Uterus (tissue), 4 donors: ENCODE measurements around the gene DET1. TPM values are rescaled to one million over a fixed set of nuclear protein-coding genes. Genes with fewer than 3 reads are reported as not detected.

ENCODE experiments used
- DNase-seq, 2 donors: peaks; one replicate each; pipeline ENCODE4 v3.0.0-alpha.2; 2019 to 2020
- H3K27ac ChIP-seq, 2 donors: fragments of 200-600 bp; sonication (generic); 1 replicate in 1 of 2; 2 replicates in 1 of 2; pipeline ENCODE4 v1.5.1; 2016 to 2018
- H3K27me3 ChIP-seq, 2 donors: fragments of 200-600 bp; sonication (generic); one replicate each; pipeline ENCODE4 v1.5.1; 2018 to 2019; ENCODE audit warnings: control low read depth in 1 of 2
- H3K36me3 ChIP-seq, 2 donors: fragments of 200-600 bp; sonication (generic); one replicate each; pipeline ENCODE4 v1.5.1; 2019; ENCODE audit warnings: control low read depth in 1 of 2
- H3K4me1 ChIP-seq, 2 donors: fragments of 200-600 bp; sonication (generic); one replicate each; pipeline ENCODE4 v1.5.1; 2018 to 2019; ENCODE audit warnings: control low read depth in 1 of 2
- H3K4me3 ChIP-seq, 2 donors: fragments of 200-600 bp; sonication (generic); 1 replicate in 1 of 2; 2 replicates in 1 of 2; pipeline ENCODE4 v1.5.1; 2018 to 2019; ENCODE audit warnings: mild to moderate bottlenecking in 1 of 2
- H3K9me3 ChIP-seq, 2 donors: fragments of 200-600 bp; sonication (generic); one replicate each; pipeline ENCODE4 v1.5.1; 2019; ENCODE audit warnings: control low read depth in 1 of 2
- CTCF ChIP-seq, 4 experiments: fragments of 200-600 bp in 2 of 4; fragments of 450-650 bp in 2 of 4; sonication (generic) in 2 of 4; IDR thresholded peaks; one replicate each; pipeline ENCODE4 v1.5.1; 2016 to 2019; ENCODE audit warnings: antibody characterized with exemption in 4 of 4, mild to moderate bottlenecking in 2 of 4, moderate library complexity in 1 of 4
- POLR2A ChIP-seq, 2 donors: fragments of 450-650 bp; IDR thresholded peaks; one replicate each; pipeline ENCODE4 v1.6.1; 2016; ENCODE audit warnings: antibody characterized with exemption in 2 of 2, mild to moderate bottlenecking in 1 of 2, moderate library complexity in 1 of 2
- intact Hi-C: fragments of 100-400 bp; cut with DNase I; formaldehyde crosslinking; loops from one replicate; pipeline ENCODE4 v1.15.1; 2023; ENCODE audit warnings: low total_unique reads
- total RNA-seq, 4 donors: library from RNA; depleted of rRNA in 3 of 4; stranded (reverse); fragments of >200 nt in 3 of 4; gene quantifications; one replicate each; pipeline versions ENCODE4 v1.1.0 to v1.2.4, GENCODE V29; 2014 to 2023
- donor health status: DM: yes; HTN: yes; CAD: no.

Gene DET1
- total RNA-seq, 4 donors from 2014 or later: 4.1 to 20.4 (median 10.7) TPM

- H3K27ac ChIP-seq: no peak overlapping the region
- peaks cover 0 to 3% of the 10 kb centered on the region in 2 donors for H3K36me3 ChIP-seq
- no peaks in the 10 kb centered on the region for H3K4me1 ChIP-seq
- intact Hi-C loops: no loop called here
- no peak for TF ChIP-seq POLR2A (IDR thresholded peaks at IDR 0.05)
- no peak for TF ChIP-seq CTCF (IDR thresholded peaks at IDR 0.05)
- H3K9me3 ChIP-seq: no peaks in the 10 kb centered on the region
- no peak for DNase-seq
- no peak overlapping the region for H3K4me3 ChIP-seq
- no peaks in the 10 kb centered on the region for H3K27me3 ChIP-seq
These were observed 37.2 kb downstream of the DET1 start for GRCh38 chr15:88509321-88509720.

- no peak overlapping the region for H3K4me3 ChIP-seq
- no peaks in the 10 kb centered on the region for H3K4me1 ChIP-seq
- no peak for TF ChIP-seq POLR2A (IDR thresholded peaks at IDR 0.05)
- TF ChIP-seq CTCF (IDR thresholded peaks at IDR 0.05): no peak
- H3K9me3 ChIP-seq: no peaks in the 10 kb centered on the region
- H3K27me3 ChIP-seq: no peaks in the 10 kb centered on the region
- H3K27ac ChIP-seq: no peak overlapping the region
- intact Hi-C loops: no loop called here
- DNase-seq: no peak
- no peaks in the 10 kb centered on the region for H3K36me3 ChIP-seq
These were observed 39.9 kb downstream of the DET1 start for GRCh38 chr15:88506628-88507027.

- Histone ChIP-seq H3K36me3 (no peaks in the 10 kb centered on the region), H3K4me3 (no peak overlapping the region), H3K9me3 (no peaks in the 10 kb centered on the region), H3K4me1 (no peaks in the 10 kb centered on the region), H3K27ac (no peak overlapping the region), H3K27me3 (no peaks in the 10 kb centered on the region)
- no peak for DNase-seq
- TF ChIP-seq CTCF (IDR thresholded peaks at IDR 0.05) (no peak), POLR2A (IDR thresholded peaks at IDR 0.05) (no peak)
- intact Hi-C loops: no loop called here
These were observed 40.8 kb downstream of the DET1 start for GRCh38 chr15:88505721-88506120.

DNA sequence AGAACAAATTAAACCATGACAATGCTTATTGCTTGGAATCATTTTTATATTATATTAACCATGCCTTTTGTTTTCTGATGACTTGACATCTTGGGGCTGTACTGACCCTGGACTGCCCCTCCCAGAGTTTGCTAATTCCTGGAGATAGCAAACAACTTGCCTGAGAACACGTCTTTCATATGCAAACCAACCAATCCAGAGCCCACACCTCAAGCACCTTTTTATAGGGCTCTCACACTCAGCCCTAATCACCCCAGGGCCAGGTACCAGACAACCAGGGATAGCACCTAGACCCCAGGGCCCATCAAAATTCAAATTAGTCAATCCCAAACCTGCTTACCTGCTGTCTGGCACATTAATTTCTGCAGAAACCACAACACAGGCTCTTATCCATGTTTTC lies 42.0 kb downstream of the DET1 start:
- no peaks in the 10 kb centered on the region for H3K4me1 ChIP-seq
- TF ChIP-seq CTCF (IDR thresholded peaks at IDR 0.05) (no peak), POLR2A (IDR thresholded peaks at IDR 0.05) (no peak)
- H3K4me3 ChIP-seq: no peak overlapping the region
- H3K27me3 ChIP-seq: no peaks in the 10 kb centered on the region
- H3K27ac ChIP-seq: no peak overlapping the region
- intact Hi-C loops: no loop called here
- no peaks in the 10 kb centered on the region for H3K36me3 ChIP-seq
- no peaks in the 10 kb centered on the region for H3K9me3 ChIP-seq
- no peak for DNase-seq

DNA sequence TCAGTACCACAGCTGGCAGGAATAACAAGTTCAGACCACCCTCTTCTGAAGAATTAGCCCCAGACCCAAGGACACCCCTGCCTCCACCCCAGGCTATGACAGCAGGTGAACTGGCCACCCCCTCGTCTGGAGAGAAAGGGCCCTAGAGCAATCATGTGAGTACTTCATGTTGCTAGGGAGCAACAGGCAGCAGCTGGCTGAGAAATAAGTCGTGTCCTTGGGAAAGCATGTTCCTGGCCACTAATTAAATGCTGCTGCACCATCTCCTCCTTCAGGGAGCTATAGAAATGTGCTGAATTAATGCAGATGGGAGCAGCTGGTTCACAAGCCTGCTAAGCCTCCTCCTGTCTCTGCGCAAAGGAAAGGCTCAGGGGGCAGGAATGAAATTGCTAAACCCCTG lies 47.5 kb downstream of the DET1 start:
- intact Hi-C loops: no loop called here
- Histone ChIP-seq H3K27me3 (no peaks in the 10 kb centered on the region), H3K4me1 (no peaks in the 10 kb centered on the region), H3K36me3 (no peaks in the 10 kb centered on the region), H3K9me3 (no peaks in the 10 kb centered on the region), H3K4me3 (no peak overlapping the region), H3K27ac (no peak overlapping the region)
- TF ChIP-seq POLR2A (IDR thresholded peaks at IDR 0.05) (no peak), CTCF (IDR thresholded peaks at IDR 0.05) (no peak)
- DNase-seq: no peak
